CD4-positive, alpha-beta T cell treated with Interleukin-17A for 4 hours (primary cell): Measurements from ENCODE around the gene DENND1A.
"Not testable (repeated sequence)": the region's sequence is repeated elsewhere in the genome, so short reads cannot be mapped to it uniquely, and the experiment has no call there.

Experiments
- DNase-seq: peaks from one replicate; pipeline ENCODE4 v3.0.0-alpha.2; 2020; ENCODE audit warnings: mixed read lengths

DENND1A gene

DNA sequence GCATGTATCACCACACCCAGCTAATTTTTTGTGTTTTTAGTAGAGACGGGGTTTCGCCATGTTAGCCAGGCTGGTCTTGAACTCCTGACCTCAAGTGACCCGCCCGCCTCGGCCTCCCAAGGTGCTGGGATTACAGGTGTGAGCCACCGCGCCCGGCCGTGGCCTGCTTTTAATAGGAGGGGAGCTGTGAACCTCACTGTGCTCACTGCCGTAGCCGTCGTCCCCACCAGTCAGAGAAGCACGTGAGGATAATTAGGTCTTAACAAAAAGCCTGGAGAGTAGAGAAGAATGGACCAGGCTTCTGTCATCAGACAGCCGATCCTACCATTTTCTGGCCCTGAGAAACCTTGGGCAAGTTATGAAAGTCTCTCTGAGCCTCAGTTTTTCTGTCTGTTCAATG is 531.0 kb downstream of the DENND1A start:
- not testable (repeated sequence) for DNase-seq

DNA sequence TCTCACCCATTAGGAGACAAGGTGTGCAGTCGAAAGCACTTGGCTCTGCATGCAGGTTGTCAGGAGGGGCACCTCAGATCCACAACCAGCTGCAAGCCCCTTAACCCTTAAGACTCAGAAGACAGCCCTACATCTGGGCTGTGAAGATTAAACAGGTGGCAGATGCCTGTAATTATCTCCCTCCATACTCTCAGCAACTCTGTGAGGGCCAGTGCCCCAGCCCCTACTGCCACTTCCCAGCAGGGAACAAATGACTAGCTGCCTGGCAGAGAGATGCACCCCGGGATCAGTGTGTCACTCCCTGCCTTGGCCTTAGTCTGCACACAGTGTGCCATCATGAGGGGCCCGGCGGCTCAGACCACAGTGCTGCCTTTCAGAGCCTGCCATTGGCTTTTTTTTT is 532.0 kb downstream of the DENND1A start:
- no peak for DNase-seq

DNA sequence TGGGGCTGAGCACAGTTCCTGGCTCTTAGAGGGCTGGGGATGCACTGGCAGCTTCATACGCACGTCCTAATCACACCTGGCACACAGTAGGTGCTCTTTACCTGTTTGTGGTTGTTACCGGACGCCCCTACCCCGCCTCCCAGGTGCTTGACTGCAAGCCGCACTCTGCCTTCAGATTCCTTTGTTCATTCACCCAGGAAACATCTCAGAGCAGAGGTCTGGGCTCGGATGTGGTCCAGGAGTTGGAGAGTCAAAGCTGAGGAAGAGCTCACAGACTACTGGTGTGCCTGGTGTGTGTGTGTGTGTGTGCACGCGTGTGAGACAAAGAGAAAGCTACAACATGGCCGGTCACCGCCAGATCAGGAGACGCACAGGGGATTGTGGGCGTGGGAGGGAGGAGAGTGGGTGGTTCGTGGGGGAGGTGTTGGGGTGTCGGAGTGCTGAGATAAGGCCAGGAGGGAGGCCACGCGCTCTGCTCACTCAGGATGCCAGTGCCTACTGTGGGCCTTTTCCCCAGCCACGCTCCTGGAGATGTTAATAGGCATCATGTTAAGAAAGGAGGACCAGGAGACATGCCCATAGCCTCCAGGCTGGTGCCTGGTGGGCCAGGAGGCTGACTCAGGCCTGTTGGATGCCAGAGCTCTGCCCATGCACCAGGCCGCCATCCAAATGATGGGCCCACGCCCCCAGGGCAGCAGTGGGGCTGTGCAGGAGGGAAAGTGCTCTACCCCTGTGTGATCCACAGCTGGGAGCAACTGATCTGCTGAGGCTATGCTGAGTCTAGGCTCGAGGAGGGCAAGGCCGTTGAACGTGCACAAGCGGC is 534.0 kb downstream of the DENND1A start:
- no peak for DNase-seq

DNA sequence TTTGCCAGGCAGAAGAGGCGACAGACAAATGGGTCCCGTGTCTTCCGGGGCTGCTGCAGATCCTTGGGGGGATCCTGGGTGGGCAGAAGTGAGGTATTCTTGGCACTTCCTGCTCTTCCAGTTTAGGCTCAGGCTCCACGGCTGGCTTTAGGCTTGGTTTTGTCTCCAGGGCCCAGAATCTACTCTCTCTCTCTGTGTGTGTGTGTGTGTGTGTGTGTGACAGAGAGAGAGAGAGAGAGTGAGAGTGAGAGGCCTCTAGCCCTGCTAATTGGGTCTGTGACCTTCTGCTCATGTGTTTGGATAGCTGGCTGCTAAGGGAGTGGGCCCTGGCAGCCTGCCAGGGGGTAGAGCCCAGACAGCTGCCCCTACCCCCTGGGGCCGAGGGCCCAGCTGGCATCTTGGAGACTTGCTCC is 534.6 kb downstream of the DENND1A start:
- no peak for DNase-seq

DNA sequence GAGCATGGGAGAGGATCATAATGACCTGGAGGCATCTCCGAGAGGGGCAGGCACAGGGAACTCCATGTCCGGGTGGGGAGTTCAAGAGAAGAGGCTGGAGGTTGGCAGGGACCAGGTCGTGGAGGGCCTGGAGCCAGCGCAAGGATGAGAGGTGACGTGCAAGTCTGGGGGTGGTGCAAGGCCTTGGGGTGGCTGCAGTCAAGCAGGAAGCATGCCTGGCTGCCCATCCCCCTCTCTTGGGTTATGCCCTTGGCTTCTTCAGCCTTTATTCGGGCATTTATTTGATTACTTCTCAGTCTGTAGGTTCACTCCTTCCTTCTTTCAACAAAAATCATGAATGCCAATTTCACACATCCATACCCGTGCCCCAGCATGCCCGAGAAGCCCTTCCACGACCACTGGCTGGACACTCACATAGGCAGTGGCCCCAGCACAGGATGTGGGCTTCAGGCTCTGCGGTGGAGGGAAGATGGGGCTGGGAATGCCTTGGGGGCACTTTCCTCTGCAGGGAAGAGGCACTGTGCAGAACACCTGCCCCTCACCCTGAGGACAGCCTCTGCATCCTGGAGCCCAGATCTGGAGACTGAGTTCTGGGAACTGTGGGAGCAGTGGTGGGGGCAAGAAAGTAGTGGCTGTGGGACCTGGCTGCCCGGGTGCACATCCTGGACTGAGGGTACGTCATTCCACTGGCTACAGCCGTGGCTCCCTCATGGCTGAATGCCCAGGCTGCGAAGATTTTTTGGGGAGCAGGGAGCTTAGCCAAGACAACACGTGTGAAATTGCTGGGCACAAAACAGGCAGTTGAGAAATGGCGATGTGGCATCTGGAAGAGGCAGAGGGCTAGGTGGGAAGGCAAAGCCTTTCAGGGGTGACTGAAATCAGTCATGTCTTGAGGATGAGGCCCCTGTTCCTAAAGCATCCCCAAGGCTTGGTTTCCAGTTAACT is 535.4 kb downstream of the DENND1A start:
- DNase-seq: no peak

DNA sequence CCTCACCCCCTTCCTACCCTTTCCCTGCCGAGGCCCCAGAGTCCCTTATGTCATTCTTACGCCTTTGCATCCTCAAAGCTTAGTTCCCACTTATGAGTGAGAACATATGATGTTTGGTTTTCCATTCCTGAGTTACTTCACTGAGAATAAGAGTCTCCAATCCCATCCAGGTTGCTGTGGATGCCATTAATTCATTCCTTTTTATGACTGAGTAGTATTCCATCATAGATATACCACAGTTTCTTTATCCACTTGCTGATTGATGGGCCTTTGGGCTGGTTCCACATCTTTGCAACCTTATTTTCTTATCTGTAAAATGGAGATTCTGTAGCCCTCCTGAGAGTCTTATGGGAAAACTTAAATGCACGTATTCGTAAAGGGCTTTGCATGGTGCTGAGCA is 537.1 kb downstream of the DENND1A start:
- no peak for DNase-seq

DNA sequence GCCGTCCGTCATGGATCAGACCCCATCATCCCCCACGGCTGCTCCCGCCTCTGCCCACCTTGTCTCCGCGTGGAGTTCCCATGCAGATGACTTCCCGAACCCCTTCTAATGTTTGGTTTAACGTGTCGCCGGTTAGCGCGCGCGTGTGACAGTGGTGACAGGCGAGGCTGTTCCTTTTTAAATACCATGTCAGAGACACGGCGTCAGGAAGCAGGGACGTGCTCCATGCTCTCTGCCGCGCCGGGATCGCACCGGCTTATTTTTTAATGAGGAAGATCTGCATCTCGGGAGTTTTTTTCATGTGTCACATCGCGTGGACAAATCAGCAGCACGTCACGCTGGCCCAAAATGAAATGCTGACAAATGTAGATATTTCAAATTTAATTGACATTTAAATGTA is 538.0 kb downstream of the DENND1A start:
- no peak for DNase-seq

DNA sequence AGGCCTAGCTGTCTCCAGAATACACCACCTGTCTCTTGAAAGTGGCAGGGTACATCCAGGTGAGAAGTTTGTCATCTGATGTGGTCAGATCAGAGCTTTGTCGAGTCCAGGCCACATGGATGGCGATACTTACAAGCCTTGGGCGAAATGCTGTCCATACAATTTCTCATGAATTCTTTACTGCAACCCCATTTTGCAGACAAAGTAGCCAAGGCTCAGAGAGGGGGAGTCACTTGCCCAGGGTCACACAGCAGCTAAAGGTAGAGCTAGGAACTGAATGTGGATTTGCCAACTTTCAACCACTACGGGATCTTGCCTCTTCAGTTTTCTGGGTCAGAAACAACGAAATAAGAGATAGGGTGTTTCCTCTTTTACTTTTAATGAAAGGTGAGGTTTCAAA is 538.7 kb downstream of the DENND1A start:
- no peak for DNase-seq

DNA sequence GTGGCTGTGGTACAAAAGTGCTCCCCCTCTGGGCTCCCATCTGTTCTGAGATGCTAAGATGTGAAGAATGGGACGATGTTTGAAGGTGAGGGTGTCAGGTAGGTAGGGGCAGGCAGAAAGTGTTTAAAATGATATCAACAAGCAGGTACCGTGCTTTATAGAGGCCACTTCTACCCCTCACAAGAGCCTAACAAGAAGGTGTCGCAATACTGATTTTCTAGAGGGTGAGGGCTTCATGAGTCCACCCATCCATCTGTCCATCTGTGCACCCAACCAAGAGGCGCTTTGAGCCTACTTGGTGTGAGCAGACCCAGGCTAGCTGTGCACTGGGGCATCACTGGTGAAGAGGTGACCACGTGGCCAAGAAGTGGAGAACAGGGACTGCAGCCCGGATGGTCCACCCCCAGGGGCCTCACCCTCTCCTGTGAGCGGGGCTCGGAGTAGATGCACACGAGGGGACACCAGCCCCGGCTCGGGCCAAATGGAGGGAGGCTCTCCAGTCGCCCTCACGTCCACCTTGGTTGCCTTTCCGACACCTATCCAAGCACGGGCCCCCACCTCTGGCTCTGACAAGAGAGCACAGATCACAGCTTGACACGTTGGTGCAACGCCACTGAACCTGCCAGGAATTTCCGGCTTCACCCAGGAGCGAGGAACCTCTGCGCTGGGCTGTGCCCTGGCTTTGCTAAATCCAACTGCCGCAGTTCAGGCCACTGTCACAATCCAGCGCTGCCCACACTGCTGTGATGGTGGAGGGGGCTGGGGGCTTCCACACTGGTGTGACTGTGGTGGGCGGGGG is 539.4 kb downstream of the DENND1A start:
- no peak for DNase-seq

DNA sequence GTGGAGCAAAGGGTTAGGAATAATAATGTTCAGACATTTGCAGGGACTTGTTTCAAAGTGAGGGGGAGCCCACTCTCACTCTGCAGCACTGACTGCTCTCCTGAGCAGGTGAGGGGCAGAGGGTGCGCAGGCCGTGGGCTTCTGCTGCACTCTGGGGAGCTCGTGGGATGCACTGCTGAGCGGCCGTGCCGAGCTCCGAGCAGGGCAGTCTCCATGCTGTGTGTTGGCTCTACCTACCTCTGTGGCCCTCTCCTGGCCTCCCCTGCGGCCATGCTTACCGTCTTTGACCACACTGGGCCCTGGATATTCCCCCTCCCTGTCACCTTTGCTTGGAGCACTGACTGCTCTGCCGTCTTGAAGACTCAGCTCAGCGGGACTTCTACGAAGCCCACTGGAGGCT is 540.2 kb downstream of the DENND1A start:
- no peak for DNase-seq

DNA sequence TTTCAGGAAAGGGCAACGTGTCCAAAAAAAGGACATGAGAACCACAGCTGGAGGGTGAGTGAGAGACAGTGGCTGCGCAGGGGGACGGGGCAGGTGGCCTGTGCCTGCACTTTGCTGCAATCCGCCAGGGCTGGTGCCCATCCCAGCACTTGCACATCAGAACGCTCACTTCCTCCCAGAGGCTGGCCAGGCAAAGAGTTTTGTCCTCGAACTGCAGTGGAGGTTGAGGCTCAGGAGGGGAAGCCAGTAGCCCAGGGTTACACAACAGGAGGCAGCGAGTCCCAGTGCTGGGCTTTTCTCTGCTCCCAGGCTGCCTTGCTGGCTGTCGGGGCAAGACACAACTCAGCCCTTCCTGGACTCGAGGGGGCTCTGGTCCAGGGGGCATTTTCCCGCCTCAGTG is 540.9 kb downstream of the DENND1A start:
- no peak for DNase-seq

DNA sequence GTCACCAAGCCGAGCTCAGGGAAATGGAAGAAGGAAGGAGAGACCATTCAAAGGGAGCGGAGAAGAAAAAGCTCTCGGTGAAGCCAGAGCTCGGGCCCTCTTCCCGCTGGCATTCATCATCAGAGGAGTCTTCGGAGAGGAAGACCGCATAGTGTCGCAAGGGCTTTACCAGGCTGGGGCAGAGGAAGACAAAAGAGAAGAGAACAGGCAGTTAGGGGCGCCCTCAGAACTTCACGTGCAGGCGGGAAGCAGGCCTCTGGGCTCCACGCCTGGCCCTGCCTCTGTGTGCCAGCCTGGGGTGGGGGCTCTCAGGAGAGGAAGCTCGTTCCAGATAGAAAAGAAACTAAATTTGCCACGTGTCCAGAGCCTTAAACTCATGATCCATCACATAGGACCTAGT is 542.2 kb downstream of the DENND1A start:
- no peak for DNase-seq

DNA sequence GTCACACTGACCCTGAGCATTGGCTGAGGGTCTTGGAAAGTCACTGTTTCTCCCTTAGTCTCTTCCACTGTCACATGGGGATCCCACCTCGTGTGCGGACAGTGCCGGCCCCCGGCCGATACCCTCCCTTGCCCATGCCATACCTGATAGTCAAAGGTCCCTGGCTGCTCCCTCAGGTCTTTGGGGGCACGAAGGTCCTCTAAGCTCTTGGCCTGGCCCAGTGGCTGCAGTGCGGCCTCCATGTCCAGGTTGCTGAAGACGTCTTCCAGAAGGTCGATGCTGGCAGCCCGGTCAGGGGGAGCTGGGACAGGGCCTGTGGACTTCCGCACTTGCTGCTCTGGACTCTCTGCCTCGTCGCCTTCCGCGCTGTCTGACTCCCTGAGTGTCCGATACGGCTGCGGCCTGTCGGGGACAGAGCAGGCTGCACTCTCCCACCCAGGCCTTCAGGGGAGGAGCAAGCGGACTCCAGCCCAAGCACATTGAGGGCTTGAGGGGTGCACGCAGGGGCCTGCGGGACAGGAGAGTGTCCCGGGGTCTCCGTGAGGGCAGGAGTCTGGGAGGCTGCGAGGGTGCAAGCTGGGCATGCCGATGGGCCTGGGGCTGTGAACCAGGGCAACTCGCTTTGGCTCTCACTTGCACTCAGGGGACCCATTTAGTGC is 546.3 kb downstream of the DENND1A start:
- DNase-seq: no peak

DNA sequence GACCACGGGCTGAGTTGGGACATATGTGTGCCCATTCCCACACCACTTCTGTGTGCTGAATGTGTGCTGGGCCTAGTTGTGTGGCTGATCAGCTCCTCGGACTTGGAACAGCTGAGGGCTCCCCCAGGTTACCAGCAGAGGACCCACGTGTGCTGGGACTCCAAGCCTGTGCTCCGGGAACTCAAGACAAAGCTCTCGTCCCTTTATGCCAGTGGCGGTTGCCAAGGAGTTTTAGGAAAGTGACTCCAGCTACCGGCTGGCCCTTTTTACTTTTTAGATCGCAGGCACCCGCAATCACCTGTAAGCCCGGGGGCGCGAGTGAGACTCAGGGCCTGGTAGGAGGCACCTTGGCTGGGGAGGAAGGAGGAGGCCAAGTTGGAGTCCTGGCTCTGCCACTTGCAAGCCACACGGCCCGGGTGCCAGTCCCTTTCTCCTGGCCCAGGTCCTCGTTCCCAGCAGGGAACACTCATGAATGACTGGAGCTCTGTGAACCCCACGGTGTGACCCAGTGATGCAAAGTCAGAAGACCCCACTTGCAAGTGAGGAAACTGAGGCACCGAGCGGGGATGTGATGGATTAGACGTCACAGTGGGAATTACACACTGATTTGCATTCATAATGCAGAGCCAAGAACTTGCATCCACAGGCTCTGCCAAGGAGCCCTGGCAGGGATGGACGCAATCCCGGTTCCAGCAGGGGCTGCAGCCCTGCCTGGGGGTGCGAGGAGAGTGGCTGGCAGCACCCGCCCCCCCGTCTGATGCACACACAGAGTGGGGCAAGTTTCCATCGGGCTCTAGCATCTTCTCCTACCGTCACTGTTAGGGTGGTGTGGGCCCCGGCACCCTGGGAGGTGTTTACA is 547.0 kb downstream of the DENND1A start:
- no peak for DNase-seq

DNA sequence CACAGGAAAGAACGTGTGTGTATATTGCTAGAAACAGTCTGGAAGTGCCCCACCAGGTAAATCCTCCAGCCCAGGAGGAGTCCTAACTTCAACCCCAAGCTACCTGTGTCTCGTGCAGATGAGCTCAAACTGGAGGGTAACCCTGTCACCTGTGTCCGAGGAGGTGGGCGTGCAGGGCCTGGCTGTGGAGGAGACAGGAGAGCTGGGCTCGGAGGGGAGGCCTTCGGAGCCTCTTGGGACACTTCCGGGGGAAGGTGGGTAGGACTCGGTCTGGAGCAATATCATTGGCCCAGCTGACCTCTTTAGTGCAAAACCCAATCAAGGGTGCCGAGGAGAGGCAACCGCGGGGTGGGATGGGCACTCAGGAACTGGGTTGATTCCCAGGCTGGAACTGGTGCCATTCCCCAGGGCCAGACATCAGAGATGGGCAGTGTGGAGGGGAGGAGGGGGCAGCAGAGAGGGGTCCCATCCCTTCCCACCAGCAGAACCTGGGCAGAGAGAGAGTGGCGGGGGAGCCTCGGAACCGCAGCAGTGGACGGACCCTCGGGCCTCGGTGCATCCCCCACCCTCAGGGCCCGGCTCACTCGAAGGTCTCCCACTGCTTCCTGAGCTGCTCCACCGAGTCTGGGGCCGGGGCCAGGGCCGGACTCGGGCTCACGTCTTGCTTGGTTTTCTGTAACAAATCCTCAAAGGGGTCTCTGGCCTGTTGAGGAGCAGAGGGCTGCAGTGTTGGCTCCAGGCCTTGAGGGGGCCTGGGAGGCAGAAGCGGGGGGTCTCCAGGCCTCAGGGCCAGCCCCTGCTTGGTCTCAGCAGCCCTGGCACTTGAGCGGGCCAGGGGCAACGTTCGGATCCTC is 548.8 kb downstream of the DENND1A start:
- no peak for DNase-seq

DNA sequence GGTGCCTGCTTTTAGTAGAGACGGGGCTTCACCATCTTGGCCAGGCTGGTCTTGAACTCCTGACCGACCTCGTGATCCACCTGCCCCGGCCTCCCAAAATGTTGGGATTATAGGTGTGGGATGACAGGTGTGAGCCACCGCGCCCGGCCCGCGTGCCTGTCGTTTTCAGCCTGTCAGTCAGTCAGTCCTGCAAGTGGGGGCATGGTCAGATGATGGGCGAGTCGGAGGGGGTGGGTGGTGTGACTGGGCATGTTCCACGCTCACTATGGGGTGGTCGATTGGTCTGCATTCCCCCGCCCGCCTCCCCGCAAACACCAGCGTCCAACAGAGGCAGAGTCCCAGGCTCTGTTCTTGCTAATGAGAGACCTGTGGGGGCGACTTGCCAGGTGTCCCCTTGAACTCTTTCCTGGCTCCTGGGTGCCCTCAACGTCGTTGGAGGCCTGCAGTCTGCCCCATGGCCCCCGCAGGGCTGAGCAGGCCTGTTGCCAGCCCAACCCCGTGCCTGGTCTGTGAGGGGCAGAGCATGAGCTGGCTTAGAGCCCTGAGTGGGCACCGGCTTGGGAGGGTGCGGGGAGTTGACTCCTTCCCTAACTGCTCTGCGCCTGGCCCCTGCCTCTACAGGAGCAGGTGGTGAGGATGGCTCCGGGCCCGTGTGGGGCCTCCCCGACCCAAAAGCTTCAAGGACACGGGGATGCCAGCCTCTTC is 550.8 kb downstream of the DENND1A start:
- DNase-seq: no peak

DNA sequence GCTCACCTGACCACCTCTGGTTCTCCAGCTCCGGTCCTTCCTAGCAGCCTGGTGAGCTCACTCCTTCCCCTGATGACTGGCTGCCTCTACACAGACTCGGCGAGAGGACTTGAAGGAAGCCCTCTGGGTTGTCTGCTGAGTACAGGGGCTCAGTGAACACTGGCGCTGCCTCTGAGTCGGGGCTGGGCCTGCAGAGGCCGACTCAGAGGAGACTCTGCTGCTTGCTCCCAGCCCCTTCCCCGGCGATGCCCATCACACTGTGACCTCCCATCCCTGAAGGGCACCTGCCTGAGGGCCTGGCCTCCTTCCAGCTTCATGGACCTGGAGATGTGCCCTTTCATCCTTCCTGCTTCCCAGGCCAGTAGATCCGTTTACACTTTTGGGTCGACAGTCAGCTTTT is 551.9 kb downstream of the DENND1A start:
- DNase-seq: no peak

DNA sequence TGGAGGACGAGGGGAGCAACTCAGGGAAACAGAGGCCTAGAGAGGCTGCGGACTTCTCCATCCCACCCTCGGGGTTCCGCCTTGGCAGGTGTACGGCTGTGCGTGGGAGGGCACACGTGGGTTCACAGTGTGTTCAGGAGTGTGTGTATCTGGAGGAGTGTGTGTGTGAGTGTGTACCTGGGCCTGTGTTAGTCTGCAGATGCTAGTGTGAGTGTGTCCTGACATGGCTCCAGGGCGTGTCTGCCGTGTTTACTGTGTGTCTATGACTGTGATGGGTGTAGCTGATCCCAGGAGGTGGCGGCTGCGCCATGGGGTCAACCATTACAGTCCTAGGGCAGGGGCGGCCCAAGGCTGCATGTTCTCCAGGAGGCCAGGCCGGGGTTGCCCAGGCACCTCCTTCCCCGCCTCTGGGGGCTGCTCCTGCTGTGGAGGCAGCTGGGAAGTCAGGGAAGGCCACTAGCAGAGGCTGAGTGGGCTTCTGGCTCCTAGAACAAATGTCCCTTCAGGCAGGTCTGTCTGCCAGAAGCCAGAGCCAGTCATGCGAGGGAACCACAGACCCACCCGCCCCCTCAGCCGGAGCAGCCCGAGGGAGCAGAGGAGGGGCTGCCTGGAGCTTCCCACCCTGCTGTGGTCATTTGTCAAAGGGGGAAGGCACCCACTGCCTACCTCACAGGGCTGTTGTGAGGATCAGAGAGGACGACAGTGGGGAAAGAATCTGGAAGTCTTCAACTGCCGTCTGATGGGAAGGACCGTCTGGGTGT is 552.5 kb downstream of the DENND1A start:
- no peak for DNase-seq
